ENCODE results near the gene CCR4.
A peak's percentile ranks its signal among the peaks of the same experiment; 100 is the strongest.
"Not testable (repeated sequence)": the region's sequence is repeated elsewhere in the genome, so short reads cannot be mapped to it uniquely, and the experiment has no call there.

CCR4 gene

GRCh38 chr3:32984918-32985317 lies 33.5 kb downstream of the CCR4 start:
- not testable (repeated sequence) for DNase-seq

GRCh38 chr3:32989171-32989570 lies 37.7 kb downstream of the CCR4 start:
- peak; percentile 27 for DNase-seq

DNA sequence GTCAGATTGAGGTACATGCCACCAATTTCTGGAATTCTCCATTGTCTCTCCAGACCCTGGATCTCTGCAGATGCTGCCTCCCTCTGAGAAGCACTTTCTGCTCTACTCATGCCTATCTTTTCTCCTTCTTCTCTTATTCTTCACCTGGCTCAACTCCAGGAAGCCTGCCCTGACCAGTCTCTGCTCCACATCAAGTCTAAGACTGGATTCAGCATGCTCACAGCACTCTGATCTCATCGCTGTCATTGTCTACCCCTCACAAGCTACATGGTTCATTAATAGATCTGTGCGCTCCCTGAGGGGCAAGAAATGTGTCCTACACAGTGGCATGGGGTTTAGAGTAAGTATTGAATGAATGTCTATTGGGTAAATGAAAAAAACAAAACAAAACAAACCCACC lies 38.7 kb downstream of the CCR4 start:
- DNase-seq: no peak

DNA sequence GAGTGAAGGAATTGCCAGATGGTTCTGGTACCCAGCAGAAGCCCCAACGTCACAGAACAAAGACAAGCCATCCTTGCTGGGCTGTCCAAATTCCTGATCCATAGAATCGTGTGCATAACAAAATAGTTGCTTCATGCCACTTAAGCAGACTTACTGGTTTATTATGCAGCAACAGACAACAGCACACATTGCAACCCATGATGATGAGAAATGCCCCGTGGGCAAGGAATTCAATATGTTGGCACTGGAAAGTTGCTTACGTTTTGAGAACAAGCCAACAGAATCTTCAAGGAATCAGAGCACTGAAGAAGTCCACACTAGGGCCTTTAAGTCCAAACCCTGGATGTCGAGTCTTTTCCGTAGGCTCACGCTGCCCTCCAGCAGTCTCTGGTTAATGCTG lies 40.3 kb downstream of the CCR4 start:
- DNase-seq: no peak

DNA sequence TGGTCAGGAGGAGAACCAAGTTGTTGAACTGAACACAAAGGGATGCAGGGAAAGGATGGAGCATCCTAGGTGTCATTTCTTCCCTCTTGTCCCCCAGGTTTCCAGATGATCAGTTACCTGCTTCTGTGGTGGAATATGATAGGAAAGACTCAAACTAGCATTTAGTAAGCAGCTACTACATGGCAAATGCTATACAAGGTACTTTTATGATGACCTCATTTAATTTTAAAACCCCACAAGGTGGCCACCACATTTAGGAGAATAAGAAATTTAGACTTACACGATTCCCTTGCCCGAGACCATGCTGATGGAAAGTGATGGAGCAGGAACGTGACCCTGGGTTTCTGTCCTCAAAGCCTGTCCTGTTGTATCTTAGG lies 40.9 kb downstream of the CCR4 start:
- DNase-seq: no peak

GRCh38 chr3:32994045-32994444 lies 42.6 kb downstream of the CCR4 start:
- DNase-seq: no peak

DNA sequence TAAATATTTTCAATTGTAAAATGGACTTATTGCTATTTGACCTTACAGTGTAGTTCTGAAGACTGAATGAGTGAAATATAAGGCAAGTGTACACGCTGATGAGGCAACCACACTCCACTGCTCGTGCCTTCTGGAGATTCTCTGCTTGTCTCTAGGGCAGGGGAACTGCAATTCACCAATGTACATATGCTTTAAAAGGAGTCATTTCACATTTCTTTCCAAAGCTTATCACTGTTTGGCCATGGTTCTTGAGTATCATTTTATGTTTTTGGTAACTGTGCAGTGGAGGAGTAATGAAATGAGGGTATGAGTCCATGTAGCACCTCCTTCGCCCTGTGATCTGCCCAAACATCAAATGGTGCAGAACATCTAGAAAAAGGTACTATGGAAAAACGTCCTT lies 43.7 kb downstream of the CCR4 start:
- DNase-seq: no peak

DNA sequence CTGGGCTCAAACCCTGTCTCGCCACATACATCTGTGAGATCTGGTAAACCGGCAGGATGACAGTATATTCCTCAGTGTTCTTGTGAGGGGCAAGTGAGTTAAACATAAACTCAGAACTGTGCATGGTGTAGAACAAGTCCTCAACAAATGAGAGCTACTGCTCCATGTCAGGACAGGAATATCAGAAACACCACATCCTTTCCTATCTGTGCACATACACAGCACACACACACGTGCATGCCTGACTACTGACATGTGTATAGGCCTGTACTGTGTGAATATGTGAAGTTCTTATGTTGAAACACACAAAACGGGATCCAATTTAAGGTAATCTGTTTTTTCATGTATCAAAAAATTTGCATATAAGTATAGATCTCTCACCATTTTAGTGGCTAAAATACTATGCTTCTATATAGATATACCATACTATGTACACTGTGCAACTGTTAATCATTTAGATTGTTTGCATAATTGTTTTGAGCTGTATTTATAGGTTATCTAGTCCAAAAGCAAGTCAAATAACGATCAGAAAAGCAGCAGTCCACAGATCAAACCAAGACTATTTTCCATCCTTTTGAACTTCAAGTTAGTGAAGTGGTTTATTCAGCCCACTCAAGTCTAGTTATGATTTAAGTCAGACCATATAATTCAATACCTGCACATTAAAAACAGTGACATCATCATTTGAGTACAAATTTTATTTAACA lies 44.8 kb downstream of the CCR4 start:
- no peak for DNase-seq

DNA sequence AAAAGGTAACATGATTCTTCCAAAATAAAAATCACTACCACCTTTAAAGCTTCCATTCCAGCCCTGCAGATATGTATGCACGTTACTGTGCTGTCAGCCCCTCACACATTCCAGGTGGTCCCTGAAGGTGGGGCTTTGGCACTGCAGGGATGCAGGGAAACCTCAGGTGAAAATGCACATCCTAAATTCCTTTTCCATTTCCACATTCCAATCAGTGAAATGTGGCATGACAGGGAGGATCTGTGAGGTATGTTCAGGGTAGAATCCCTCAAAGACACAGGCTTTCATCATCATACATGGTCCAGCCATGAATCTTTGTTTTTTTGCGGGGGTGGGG lies 45.3 kb downstream of the CCR4 start:
- no peak for DNase-seq

DNA sequence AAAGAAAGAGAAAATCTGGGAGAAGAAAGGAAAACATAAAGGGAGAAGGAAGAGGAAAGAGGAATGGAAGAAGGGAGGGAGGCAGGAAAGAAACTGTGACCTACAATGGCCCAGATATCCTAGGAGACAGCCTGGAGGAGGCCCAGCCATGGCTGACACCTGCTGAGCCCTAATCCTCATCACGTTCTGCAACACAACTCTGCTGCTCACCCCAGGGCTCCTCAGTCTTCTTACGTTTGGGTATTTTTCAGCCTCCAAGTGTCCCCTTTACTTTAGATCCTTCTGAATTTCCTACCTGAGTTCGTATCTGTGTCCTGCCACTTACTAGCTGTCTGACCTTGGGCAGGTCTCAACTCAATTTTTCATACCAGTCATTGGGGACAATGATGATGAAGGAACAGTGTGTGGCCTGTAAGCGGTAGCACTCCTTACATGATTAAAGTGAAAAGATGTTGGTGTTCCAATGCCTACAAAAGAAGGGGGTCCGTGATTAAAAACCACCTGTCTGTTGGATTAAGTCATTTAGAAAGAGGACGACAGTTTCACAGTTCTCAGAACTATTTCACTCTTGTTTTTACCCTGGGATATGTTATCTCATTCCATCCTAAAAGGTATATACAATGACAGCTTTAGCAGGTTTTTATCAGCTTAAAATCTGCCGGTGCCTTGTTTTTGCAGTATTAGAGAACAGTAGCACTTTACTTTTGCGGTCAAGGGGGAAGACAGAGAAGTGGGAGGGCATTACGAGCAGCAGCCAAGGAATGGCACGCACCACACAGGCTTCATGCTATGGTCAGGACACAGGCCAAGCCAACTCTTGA lies 47.4 kb downstream of the CCR4 start:
- peak; percentile 44 for DNase-seq

DNA sequence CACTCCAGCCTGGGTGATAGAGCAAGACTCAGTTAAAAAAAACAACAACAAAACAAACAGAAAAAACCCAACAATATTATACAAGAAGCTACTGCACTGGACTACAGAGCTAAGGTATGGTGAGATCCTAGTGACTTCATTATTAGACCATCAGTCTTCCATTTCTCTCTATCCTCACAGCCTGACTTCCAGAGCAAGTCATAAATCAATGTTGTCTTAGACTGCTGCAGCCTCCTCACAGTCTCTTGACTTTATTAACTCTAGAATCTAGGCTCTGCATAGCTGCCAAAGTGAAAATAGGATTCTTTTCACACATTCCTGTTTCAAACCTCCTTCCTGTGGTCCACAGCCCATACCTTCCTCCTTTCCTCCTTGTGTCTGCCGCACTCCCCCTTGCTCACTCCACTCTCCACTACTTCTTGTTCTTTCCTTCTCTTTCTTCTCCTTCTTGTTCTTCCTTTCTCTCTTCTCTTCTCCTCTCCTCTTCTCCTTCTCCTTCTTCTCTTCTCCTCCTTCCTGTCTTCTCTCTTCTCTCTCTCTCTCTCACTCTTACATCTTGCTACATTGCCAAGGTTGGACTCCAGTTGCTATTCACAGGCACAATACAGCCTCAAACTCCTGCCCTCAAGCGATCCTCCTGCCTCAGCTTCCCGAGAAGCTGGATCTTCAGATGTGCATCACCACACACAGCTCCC lies 49.4 kb downstream of the CCR4 start:
- DNase-seq: no peak

- DNase-seq: no peak
Measured at GRCh38 chr3:33001889-33002288, 50.4 kb downstream of the CCR4 start.

- no peak for DNase-seq
Measured at GRCh38 chr3:33003308-33003707, 51.9 kb downstream of the CCR4 start.

- DNase-seq: no peak
Measured at GRCh38 chr3:33004205-33004604, 52.8 kb downstream of the CCR4 start.

DNA sequence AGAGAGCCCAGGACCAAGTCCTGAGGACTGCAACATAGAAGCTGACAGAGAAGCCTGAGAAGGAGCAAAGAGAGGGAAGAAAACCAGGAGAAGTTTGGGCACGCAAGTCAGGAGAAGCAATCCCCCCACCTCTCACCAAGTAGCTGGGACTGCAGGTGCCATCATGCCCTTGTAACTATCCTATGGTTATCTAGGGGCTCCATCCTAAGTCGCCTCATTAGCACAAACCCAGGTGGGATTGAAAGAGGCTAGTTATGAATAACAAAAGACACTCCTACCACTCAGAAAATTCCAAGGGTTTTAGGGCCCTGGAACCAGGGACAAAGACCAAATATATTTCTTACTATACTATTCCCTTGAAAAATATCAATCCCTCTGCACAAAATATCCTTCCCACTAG lies 53.5 kb downstream of the CCR4 start:
- DNase-seq: no peak

All from CD4-positive, alpha-beta T cell treated with Interleukin-17A for 1 hour (primary cell).